Mononuclear cell (primary cell): ENCODE data around the gene NDRG4. TPM values are rescaled to one million over a fixed set of nuclear protein-coding genes. Genes with fewer than 3 reads are reported as not detected.

Experiments
- H3K27me3 ChIP-seq: 2 replicates; pipeline ENCODE4 v1.6.0; 2011; ENCODE audit warnings: low read length, control low read depth; ENCODE audit not compliant: insufficient read depth
- H3K4me1 ChIP-seq: 2 replicates; pipeline ENCODE4 v1.5.1; 2011; ENCODE audit warnings: mild to moderate bottlenecking, low read length, control low read depth; ENCODE audit not compliant: insufficient read depth
- H3K4me3 ChIP-seq: 2 replicates; pipeline ENCODE4 v1.5.1; 2011; ENCODE audit warnings: mild to moderate bottlenecking, low read length, moderate library complexity
- H3K9me3 ChIP-seq: 2 replicates; pipeline ENCODE4 v1.5.1; 2011; ENCODE audit warnings: low read depth, mild to moderate bottlenecking, control low read depth, low read length
- total RNA-seq: library from RNA; depleted of rRNA; stranded (reverse); fragments of >200 nt; gene quantifications from one replicate; pipeline ENCODE4 v1.2.3, GENCODE V29; 2012

NDRG4 gene
- total RNA-seq, 1 donor: 0.94 TPM

DNA sequence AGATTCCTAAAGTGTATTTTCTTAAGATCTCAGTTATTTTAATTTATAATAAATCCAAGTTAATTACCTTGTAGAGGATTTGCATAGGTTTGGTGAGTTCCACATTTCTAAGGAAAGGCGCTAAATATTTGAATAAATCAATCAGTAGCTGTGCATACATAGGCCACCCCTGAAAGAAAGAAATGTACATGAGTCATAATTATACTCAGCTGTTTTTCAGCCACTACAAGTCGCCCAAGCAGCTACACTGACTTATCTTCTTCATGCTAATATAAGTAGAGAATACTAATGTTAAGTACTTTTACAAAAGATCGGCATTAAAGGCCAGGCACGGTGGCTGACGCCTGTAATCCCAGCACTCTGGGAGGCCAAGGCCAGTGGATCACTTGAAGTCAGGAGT, 30.2 kb downstream of the NDRG4 start:
- H3K9me3 ChIP-seq: no peaks in the 10 kb centered on the region
- H3K4me3 ChIP-seq: no peak overlapping the region
- no peaks in the 10 kb centered on the region for H3K4me1 ChIP-seq
- no peaks in the 10 kb centered on the region for H3K27me3 ChIP-seq

DNA sequence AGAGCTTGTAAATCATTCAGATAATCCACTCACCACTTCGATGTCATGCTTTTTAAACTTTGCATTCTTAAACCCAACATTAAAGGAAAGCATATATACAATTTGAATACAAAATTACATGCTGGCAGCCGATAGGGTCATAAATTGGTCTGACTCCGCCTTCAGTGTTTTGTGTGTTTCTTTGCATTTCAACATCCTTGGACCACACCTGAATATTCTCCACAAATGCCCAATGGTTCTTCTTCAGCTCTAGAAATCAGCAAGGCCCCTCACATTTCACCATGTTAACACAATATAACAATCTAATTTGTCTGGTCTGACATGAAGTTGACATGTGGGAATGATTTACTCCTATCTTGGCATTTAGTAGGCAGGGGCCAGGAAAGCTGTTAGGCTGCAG, 32.5 kb downstream of the NDRG4 start:
- no peaks in the 10 kb centered on the region for H3K4me1 ChIP-seq
- H3K9me3 ChIP-seq: no peaks in the 10 kb centered on the region
- H3K27me3 ChIP-seq: no peaks in the 10 kb centered on the region
- no peak overlapping the region for H3K4me3 ChIP-seq

DNA sequence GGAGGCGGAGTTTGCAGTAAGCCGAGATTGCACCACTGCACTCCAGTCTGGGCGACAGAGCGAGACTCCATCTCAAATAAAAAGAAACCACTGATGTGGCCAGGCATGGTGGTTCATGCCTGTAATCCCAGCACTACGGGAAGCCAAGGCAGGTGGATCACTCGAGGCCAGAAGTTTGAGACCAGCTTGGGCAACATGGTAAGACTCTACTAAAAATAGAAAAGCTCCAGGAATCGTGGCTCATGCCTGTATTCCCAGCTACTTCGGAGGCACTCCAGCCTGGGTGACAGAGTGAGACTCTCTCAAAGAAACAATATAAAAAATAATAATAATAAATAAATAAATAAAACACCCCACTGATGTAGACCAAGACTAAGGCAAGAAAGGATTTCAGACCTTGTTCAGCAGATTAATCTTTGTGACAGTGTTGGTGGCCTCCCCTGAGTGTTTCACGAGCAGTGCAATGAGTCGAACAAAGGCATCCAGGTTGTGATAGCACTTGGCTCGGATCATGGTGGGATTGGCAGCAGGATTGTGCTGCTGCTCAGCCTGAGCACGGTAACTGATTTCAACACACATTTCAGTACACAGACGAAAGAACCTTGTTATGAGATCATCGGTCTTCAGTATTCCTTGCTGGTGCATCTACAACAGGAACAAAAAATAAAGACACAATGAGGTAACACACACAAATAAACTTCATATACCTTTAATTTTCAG, 34.0 kb downstream of the NDRG4 start:
- H3K4me3 ChIP-seq: no peak overlapping the region
- no peaks in the 10 kb centered on the region for H3K27me3 ChIP-seq
- no peaks in the 10 kb centered on the region for H3K9me3 ChIP-seq
- H3K4me1 ChIP-seq: no peaks in the 10 kb centered on the region

DNA sequence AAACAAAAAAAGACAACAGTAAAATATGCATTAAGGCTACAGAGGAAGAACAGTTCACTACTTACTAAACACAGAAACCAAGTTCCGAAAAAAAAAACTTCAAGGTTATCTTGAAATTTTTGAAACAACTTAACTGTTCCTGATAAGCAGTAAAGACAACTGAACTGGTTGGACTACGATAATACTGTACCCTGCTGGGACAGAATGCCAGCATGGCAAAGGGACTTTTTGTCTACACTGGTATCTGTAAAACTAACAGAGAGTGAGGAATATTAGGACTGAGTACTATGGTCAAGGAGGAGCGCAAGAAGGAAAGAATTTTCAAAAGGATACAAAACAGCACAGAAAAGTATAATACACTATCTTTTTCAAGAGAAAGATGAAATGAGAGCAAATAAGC, 35.2 kb downstream of the NDRG4 start:
- H3K4me3 ChIP-seq: no peak overlapping the region
- H3K27me3 ChIP-seq: no peaks in the 10 kb centered on the region
- no peaks in the 10 kb centered on the region for H3K4me1 ChIP-seq
- no peaks in the 10 kb centered on the region for H3K9me3 ChIP-seq

DNA sequence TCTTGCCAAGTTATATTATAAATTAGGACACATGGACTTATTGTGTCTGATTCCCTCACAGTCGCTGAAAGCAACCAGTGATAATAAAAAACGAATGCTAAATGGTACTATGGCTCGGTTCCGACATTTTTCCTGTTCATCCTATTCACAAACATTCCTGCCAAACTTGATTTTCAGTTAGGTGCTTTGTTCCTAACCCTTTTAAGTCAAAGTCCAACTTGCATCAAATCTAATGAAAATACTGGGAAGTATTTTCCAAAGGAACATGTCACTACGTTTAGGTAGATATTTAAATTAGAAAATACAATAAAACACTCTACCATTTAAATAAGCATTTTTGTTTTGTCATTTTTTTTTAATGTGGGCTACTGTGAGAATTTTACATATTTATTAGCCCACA, 36.3 kb downstream of the NDRG4 start:
- H3K4me1 ChIP-seq: no peaks in the 10 kb centered on the region
- H3K27me3 ChIP-seq: no peaks in the 10 kb centered on the region
- no peak overlapping the region for H3K4me3 ChIP-seq
- no peaks in the 10 kb centered on the region for H3K9me3 ChIP-seq

DNA sequence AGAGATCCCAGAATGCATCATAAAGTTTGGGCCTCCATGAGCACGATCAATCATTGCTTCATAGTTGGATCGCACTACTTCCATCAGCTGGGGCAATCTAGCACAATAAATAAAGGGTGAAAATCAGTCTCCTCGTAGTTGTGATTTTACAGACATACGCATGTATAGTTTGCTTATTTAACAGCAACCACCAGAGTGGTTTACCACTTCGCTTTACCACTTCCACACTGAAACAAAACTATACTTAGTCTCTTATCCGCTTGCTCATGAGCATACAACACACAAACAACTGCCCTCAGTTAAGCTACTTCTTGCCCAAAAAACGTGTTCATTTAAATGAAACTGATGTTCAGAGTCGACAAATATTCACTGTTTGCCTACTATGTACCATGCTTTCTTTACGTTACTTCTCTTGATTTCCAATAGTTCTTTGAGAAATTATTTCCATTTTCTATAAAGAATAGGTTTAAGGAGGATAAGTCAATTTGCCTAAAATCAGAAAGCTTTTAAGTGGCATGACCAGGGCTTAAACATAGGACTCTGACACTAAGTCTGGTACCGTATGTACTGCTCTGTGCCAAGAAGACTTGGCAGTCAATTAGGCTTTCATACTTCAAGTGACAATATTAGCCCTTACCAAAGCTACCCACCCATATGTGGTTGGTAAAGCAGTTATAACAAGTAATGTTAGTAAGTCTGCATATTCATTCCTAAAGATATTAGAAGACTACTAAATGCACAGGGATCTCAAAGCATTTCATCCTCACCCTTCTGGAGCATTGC, 37.4 kb downstream of the NDRG4 start:
- Histone ChIP-seq H3K27me3 (no peaks in the 10 kb centered on the region), H3K4me3 (no peak overlapping the region), H3K4me1 (no peaks in the 10 kb centered on the region), H3K9me3 (no peaks in the 10 kb centered on the region)

DNA sequence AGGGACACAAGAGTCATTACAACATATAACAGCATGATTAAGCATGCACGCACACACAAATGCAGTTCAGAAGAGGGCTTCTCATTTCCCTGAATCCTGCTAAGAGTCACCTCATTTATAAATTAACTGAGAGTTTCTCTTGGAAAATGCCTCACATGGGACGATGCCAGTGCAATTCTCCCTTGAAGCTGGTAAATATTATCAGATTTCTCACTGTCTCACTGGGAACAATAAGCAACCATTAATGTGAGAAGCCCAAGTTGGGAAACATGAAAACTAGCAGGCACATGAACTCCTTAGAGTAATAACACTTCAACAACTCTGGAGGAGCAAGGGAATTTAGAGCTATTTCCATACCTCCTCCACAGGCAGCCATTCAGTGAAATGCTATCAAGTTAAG, 41.8 kb downstream of the NDRG4 start:
- no peaks in the 10 kb centered on the region for H3K9me3 ChIP-seq
- no peaks in the 10 kb centered on the region for H3K27me3 ChIP-seq
- no peaks in the 10 kb centered on the region for H3K4me1 ChIP-seq
- no peak overlapping the region for H3K4me3 ChIP-seq

DNA sequence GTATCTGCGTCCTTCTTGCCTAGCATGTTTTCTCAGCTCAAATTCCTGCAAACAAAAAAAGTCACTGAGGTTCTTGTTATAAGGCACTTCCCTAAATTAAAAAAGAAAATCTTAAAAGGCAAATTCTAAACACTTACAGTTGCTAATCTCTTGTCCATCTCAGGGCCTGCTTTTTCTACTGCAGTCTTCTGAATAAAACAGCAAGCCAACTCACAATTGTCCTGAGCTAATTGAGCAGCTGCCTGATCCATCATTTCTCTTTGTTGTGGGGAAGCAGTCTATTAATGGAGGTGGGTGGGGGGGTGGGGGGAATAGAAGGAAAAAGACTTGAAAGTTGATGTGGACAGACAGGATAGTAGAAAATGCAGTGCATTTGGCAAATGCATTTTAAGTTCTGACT, 42.3 kb downstream of the NDRG4 start:
- Histone ChIP-seq H3K4me1 (no peaks in the 10 kb centered on the region), H3K4me3 (no peak overlapping the region), H3K27me3 (no peaks in the 10 kb centered on the region), H3K9me3 (no peaks in the 10 kb centered on the region)

DNA sequence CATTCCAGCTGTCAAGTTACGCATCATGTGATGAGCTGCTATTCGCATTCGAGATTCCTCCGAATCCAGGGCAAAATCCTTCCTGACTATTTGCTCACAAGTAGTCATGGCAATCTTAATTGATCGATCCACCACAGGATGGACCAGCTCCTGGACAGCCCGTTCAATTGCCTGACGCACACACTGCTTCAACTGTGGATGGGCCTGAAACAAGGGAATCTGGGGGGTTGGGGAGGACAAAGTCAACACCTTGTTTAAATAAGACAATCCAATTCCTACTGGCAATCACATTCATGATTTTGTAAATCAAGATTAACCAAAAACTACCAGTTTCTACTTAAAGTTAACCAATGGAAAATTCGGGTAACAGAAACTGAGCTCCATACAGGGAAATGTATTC, 43.7 kb downstream of the NDRG4 start:
- Histone ChIP-seq H3K27me3 (no peaks in the 10 kb centered on the region), H3K4me3 (no peak overlapping the region), H3K4me1 (no peaks in the 10 kb centered on the region), H3K9me3 (no peaks in the 10 kb centered on the region)

DNA sequence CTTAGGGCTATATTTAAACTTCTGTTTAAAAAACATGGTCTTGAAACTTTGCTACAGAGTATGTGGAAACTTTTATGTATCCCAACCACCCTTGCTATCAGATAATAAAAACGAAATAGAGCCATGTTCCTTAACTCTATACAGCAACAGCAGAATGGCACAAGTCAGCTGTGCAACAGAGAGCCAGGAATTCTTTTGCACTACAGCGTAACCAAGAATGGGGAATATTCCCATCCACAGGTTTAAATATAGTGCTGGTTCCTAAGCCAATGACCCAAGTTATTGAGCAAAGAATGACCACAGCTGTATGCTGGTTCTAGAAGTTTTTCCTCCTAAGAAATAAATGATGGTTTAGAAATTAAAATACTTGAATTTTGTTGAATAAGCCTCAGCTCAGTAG, 48.4 kb downstream of the NDRG4 start:
- Histone ChIP-seq H3K27me3 (no peaks in the 10 kb centered on the region), H3K4me3 (no peak overlapping the region), H3K9me3 (no peaks in the 10 kb centered on the region), H3K4me1 (no peaks in the 10 kb centered on the region)

DNA sequence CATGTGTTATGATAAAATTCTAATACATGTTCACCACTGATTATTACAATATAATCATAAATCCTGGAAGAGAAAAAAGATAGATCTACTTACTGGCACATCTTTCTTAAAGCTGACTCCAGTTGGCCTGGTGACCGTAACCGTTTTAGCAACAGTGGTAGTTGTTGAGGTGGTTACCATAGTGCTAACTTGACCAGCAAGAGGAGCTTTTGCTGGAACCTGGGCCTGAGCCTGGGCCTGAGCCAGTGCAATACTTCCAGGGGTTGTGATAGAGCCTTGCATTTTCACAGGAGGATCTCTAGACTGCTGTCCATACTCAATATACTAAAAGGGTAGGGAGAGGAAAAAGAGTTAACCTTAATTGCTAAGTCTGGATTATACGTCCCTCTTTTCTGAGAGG, 51.6 kb downstream of the NDRG4 start:
- no peaks in the 10 kb centered on the region for H3K4me1 ChIP-seq
- H3K4me3 ChIP-seq: no peak overlapping the region
- H3K27me3 ChIP-seq: no peaks in the 10 kb centered on the region
- no peaks in the 10 kb centered on the region for H3K9me3 ChIP-seq

DNA sequence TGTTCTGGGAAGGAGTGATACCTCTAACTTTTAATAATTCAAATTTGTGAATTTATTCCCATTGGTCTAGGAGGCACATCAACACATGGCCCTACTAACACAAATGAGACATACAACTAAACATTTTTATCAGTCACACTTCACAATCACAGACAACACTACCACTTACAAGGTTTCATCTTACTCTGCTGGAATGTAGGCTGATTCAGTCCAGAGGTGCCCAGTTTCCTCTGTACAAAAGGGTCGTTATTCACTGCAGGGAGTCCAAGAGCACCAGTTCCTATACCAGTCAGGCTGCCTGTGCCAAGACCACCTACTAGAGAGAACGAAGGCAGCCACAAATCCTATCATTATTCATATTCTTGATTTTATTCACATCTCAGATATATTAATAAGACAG, 56.7 kb downstream of the NDRG4 start:
- H3K4me1 ChIP-seq: no peaks in the 10 kb centered on the region
- H3K4me3 ChIP-seq: no peak overlapping the region
- no peaks in the 10 kb centered on the region for H3K27me3 ChIP-seq
- no peaks in the 10 kb centered on the region for H3K9me3 ChIP-seq

Other genes with a start within 250 kb of the NDRG4 start
- 0.31 TPM for gene PRSS54, start 205.1 kb upstream of the NDRG4 start, total RNA-seq
- 0.73 TPM for gene GINS3, start 107.7 kb upstream of the NDRG4 start, total RNA-seq
- gene SETD6, start 15.4 kb downstream of the NDRG4 start, total RNA-seq: 11.8 TPM
- 98.3 TPM for gene CNOT1, start 129.7 kb downstream of the NDRG4 start, total RNA-seq
- 6.7 TPM for gene SLC38A7, start 184.6 kb downstream of the NDRG4 start, total RNA-seq
- gene GOT2, start 234.2 kb downstream of the NDRG4 start, total RNA-seq: 10.0 TPM